H9 (cell line): ENCODE data around the gene ACAP3. TPM values are rescaled to one million over a fixed set of nuclear protein-coding genes. Genes with fewer than 3 reads are reported as not detected.

Source experiments
- DNase-seq: peaks from one replicate; pipeline ENCODE4 v3.0.0-alpha.2; 2017
- H2AFZ ChIP-seq: one replicate; pipeline ENCODE4 v1.6.1; 2013; ENCODE audit warnings: mild to moderate bottlenecking, low read length, control low read depth, moderate library complexity
- H2AK5ac ChIP-seq: 2 replicates; pipeline ENCODE4 v1.6.1; 2013; ENCODE audit warnings: low read length, control low read depth, mixed read lengths; ENCODE audit not compliant: insufficient read length
- H2BK120ac ChIP-seq: one replicate; pipeline ENCODE4 v1.6.1; 2013; ENCODE audit warnings: low read depth, mild to moderate bottlenecking, low read length, control low read depth, inconsistent platforms; ENCODE audit not compliant: poor library complexity, severe bottlenecking
- H2BK12ac ChIP-seq: 2 replicates; pipeline ENCODE4 v1.6.1; 2013; ENCODE audit warnings: low read length, control low read depth, mixed read lengths, low read depth; ENCODE audit not compliant: insufficient read length
- H2BK15ac ChIP-seq: 2 replicates; pipeline ENCODE4 v1.6.1; 2013; ENCODE audit warnings: low read depth, low read length, control low read depth
- H2BK20ac ChIP-seq: one replicate; pipeline ENCODE4 v1.6.1; 2013; ENCODE audit warnings: low read depth, mild to moderate bottlenecking, low read length, control low read depth, inconsistent platforms; ENCODE audit not compliant: poor library complexity, severe bottlenecking
- H2BK5ac ChIP-seq: 2 replicates; pipeline ENCODE4 v1.6.1; 2013; ENCODE audit warnings: low read length, control low read depth, mixed read lengths; ENCODE audit not compliant: insufficient read length
- H3K14ac ChIP-seq: 2 replicates; pipeline ENCODE4 v1.6.1; 2013; ENCODE audit warnings: low read length, control low read depth; ENCODE audit not compliant: insufficient read depth
- H3K18ac ChIP-seq: 2 replicates; pipeline ENCODE4 v1.6.1; 2013; ENCODE audit warnings: low read depth, mild to moderate bottlenecking, mixed read lengths, low read length, control low read depth; ENCODE audit not compliant: insufficient read length
- H3K23ac ChIP-seq: 2 replicates; pipeline ENCODE4 v1.6.1; 2013; ENCODE audit warnings: low read length, control low read depth, mixed read lengths, low read depth; ENCODE audit not compliant: insufficient read length
- H3K23me2 ChIP-seq: 2 replicates; pipeline ENCODE4 v1.6.1; 2013; ENCODE audit warnings: low read depth, mild to moderate bottlenecking, mixed read lengths, low read length, control low read depth; ENCODE audit not compliant: insufficient read length, poor library complexity, severe bottlenecking
- H3K27ac ChIP-seq: 2 replicates; pipeline ENCODE4 v1.5.1; 2013; ENCODE audit warnings: low read length, control low read depth, mixed read lengths, low read depth; ENCODE audit not compliant: insufficient read length
- H3K27me3 ChIP-seq: 2 replicates; pipeline ENCODE4 v1.6.1; 2013; ENCODE audit warnings: low read length, control low read depth, inconsistent platforms; ENCODE audit not compliant: insufficient read depth
- H3K4ac ChIP-seq: 2 replicates; pipeline ENCODE4 v1.6.1; 2013; ENCODE audit warnings: low read depth, mild to moderate bottlenecking, control low read depth, inconsistent platforms, low read length, moderate library complexity
- H3K4me1 ChIP-seq: 2 replicates; pipeline ENCODE4 v1.6.1; 2013; ENCODE audit warnings: low read length, control low read depth, inconsistent platforms; ENCODE audit not compliant: insufficient read depth
- H3K4me2 ChIP-seq: 2 replicates; pipeline ENCODE4 v1.6.1; 2013; ENCODE audit warnings: low read length, control low read depth, mixed read lengths; ENCODE audit not compliant: insufficient read length, insufficient read depth
- H3K56ac ChIP-seq: 2 replicates; pipeline ENCODE4 v1.6.1; 2013; ENCODE audit warnings: low read depth, mild to moderate bottlenecking, mixed read lengths, low read length, control low read depth; ENCODE audit not compliant: insufficient read length
- H3K79me1 ChIP-seq: 2 replicates; pipeline ENCODE4 v1.6.1; 2013; ENCODE audit warnings: low read depth, mild to moderate bottlenecking, moderate library complexity, low read length, control low read depth, inconsistent platforms; ENCODE audit not compliant: insufficient read depth, poor library complexity, severe bottlenecking
- H3K79me2 ChIP-seq: 2 replicates; pipeline ENCODE4 v1.6.1; 2013; ENCODE audit warnings: low read length, control low read depth, inconsistent platforms; ENCODE audit not compliant: insufficient read depth
- H3K9ac ChIP-seq: 2 replicates; pipeline ENCODE4 v1.6.1; 2013; ENCODE audit warnings: low read length, control low read depth, mixed read lengths; ENCODE audit not compliant: insufficient read length; ENCODE audit errors: extremely low read depth
- H3K9me3 ChIP-seq: one replicate; pipeline ENCODE4 v1.6.1; 2013; ENCODE audit warnings: low read depth, low read length, inconsistent platforms; ENCODE audit not compliant: control insufficient read depth
- H3T11ph ChIP-seq: one replicate; pipeline ENCODE4 v1.6.1; 2013; ENCODE audit warnings: mild to moderate bottlenecking, low read length, control low read depth, inconsistent platforms
- H4K20me1 ChIP-seq: one replicate; pipeline ENCODE4 v1.6.1; 2013; ENCODE audit not compliant: control insufficient read depth, insufficient read length, insufficient read depth
- H4K5ac ChIP-seq: 2 replicates; pipeline ENCODE4 v1.6.1; 2013; ENCODE audit warnings: low read depth, mild to moderate bottlenecking, mixed read lengths, low read length, control low read depth; ENCODE audit not compliant: insufficient read length
- H4K8ac ChIP-seq: replicated peaks from 2 replicates; pipeline ENCODE4 v1.6.1; 2013; ENCODE audit warnings: low read length, control low read depth, mixed read lengths, low read depth; ENCODE audit not compliant: insufficient read length
- H4K91ac ChIP-seq: 2 replicates; pipeline ENCODE4 v1.6.1; 2013; ENCODE audit warnings: low read depth, mild to moderate bottlenecking, moderate library complexity, mixed read lengths, low read length, control low read depth; ENCODE audit not compliant: insufficient read length
- H3K27ac Mint-ChIP-seq, 3 experiments: 2 replicates in 2 of 3; 3 replicates in 1 of 3; pipeline ENCODE4 v1.8.0; 2020 to 2021; ENCODE audit warnings: mixed read lengths in 3 of 3, mild to moderate bottlenecking in 1 of 3, moderate library complexity in 1 of 3
- H3K27me3 Mint-ChIP-seq: 2 replicates; pipeline ENCODE4 v1.8.0; 2021; ENCODE audit warnings: low read depth, mild to moderate bottlenecking, moderate library complexity, mixed read lengths
- H3K36me3 Mint-ChIP-seq, 3 experiments: 2 replicates in 2 of 3; 3 replicates in 1 of 3; pipeline ENCODE4 v1.8.0; 2020 to 2021; ENCODE audit warnings: low read depth in 3 of 3, mixed read lengths in 3 of 3; ENCODE audit not compliant: insufficient read depth in 1 of 3
- H3K4me1 Mint-ChIP-seq, 2 experiments: 2 replicates each; pipeline ENCODE4 v1.8.0; 2020; ENCODE audit warnings: mixed read lengths in 2 of 2
- H3K4me3 Mint-ChIP-seq, 2 experiments: 2 replicates in 1 of 2; 3 replicates in 1 of 2; pipeline ENCODE4 v1.8.0; 2020 to 2021; ENCODE audit warnings: mild to moderate bottlenecking in 2 of 2, mixed read lengths in 2 of 2, moderate library complexity in 1 of 2
- H3K9me3 Mint-ChIP-seq, 2 experiments: 2 replicates in 1 of 2; 3 replicates in 1 of 2; pipeline ENCODE4 v1.8.0; 2020; ENCODE audit warnings: mild to moderate bottlenecking in 2 of 2, mixed read lengths in 2 of 2, moderate library complexity in 1 of 2
- CTCF ChIP-seq: fragments of 200-600 bp; sonication (generic); conservative IDR thresholded peaks from 3 replicates; pipeline ENCODE4 v1.8.0; 2021; ENCODE audit warnings: antibody characterized with exemption, mild to moderate bottlenecking
- WGBS: extraction: QIAGEN DNeasy Blood & Tissue Kit; methylation state at CpG from one replicate; pipeline ENCODE4 v1.1.7; 2013; ENCODE audit warnings: missing lambda C conversion rate, low lambda C conversion rate, mixed read lengths; ENCODE audit not compliant: insufficient read length; ENCODE audit errors: extremely low coverage; 5-methylcytosine and 5-hydroxymethylcytosine counted together
- total RNA-seq: library from RNA; stranded (reverse); gene quantifications from 2 replicates; pipeline ENCODE4 v1.2.1, GENCODE V29; 2021

Gene ACAP3
- total RNA-seq, 1 experiment from 2014 or later = 41.4 TPM

GRCh38 chr1:1282998-1283397 lies 24.7 kb downstream of the ACAP3 start:
- no peak overlapping the region for H2BK20ac ChIP-seq
- no peaks in the 10 kb centered on the region for H3K79me2 ChIP-seq
- peaks cover 6% of the 10 kb centered on the region for H3K27me3 Mint-ChIP-seq
- H3K9me3 Mint-ChIP-seq = no peaks in the 10 kb centered on the region; a peak in 1 of 5 replicates
- H3K23me2 ChIP-seq = no peaks in the 10 kb centered on the region
- no peak overlapping the region for H3K14ac ChIP-seq
- H3K23ac ChIP-seq = no peak overlapping the region
- no peak overlapping the region for H2BK5ac ChIP-seq
- no peak overlapping the region for H4K5ac ChIP-seq
- no peak overlapping the region for H3K9ac ChIP-seq
- H3K9me3 ChIP-seq = no peaks in the 10 kb centered on the region
- H3K4me1 ChIP-seq = no peaks in the 10 kb centered on the region
- H4K20me1 ChIP-seq = no peaks in the 10 kb centered on the region
- H2BK12ac ChIP-seq = no peak overlapping the region
- TF ChIP-seq CTCF = no peak
- H3K4me3 Mint-ChIP-seq = no peak overlapping the region
- no peak overlapping the region for H2AFZ ChIP-seq
- H3K18ac ChIP-seq = no peak overlapping the region
- H3K4me1 Mint-ChIP-seq = 0 out of 4 replicates have a peak, but pooled peaks cover 0 to 5% of the 10 kb centered on the region in 2 experiments
- no peak overlapping the region for H4K91ac ChIP-seq
- H3K56ac ChIP-seq = no peak overlapping the region
- H3K79me1 ChIP-seq = no peaks in the 10 kb centered on the region
- no peak overlapping the region for H2BK15ac ChIP-seq
- H3K27ac ChIP-seq = no peak overlapping the region
- H3T11ph ChIP-seq = no peak overlapping the region
- no peak for DNase-seq
- no peak overlapping the region for H3K4ac ChIP-seq
- H2BK120ac ChIP-seq = no peak overlapping the region
- no peak overlapping the region for H3K4me2 ChIP-seq
- no CpG with 5 or more reads among the region's 14 CpGs for WGBS
- H3K36me3 Mint-ChIP-seq = no peaks in the 10 kb centered on the region
- H3K27ac Mint-ChIP-seq = no peak overlapping the region
- no peaks in the 10 kb centered on the region for H3K27me3 ChIP-seq
- H2AK5ac ChIP-seq = no peak overlapping the region
- no peak overlapping the region for H4K8ac ChIP-seq
